HCT116 (cell line): ENCODE measurements around the gene OIT3. TPM values are rescaled to one million over a fixed set of nuclear protein-coding genes. Genes with fewer than 3 reads are reported as not detected.

Experiments
- ATAC-seq: fragments of 200-7000 bp; cut with Tn5 transposase; 2 replicates; pipeline ENCODE4 v1.9.1; 2020; ENCODE audit warnings: mild to moderate bottlenecking, moderate library complexity
- BruUV-seq: library from RNA; stranded (reverse); fragments of 400-500 nt; replicated peaks from 2 replicates; lab custom pipeline; 2021; lab: Mats Ljungman, UMichigan
- CTCF ChIA-PET: fragments of 300-600 bp; sonication (Branson Sonifier 250); formaldehyde crosslinking; loops from one replicate; lab custom pipeline; 2021; ENCODE audit warnings: antibody characterized with exemption; lab: Charles Lee
- POLR2A ChIA-PET: fragments of 300-600, 350-600 bp; sonication (Branson Sonifier 250); formaldehyde crosslinking; loops from one replicate; lab custom pipeline; 2021; ENCODE audit warnings: antibody characterized with exemption; lab: Charles Lee
- RAD21 ChIA-PET, 2 experiments: fragments of 300-600 bp; sonication (Branson Sonifier 250); formaldehyde crosslinking; loops; one replicate each; lab custom pipeline; 2023; ENCODE audit warnings: low total read pairs in 2 of 2; ENCODE audit not compliant: uncharacterized antibody in 2 of 2, unreplicated experiment in 2 of 2, low non-redundant PET in 1 of 2; lab: Charles Lee
- DNase-seq: peaks from one replicate; pipeline ENCODE4 v3.0.0-alpha.2; 2010; ENCODE audit warnings: low read depth, low spot score
- H2AFZ ChIP-seq: fragments of 200-600 bp; shearing (Covaris generic), sonication (generic); 2 replicates; pipeline ENCODE4 v1.6.1; 2017; ENCODE audit warnings: low read depth, mixed run types, mixed read lengths, antibody characterized with exemption, low read length; ENCODE audit not compliant: poor library complexity, severe bottlenecking
- H3K27ac ChIP-seq: 2 replicates; pipeline ENCODE4 v1.5.1; 2012; ENCODE audit warnings: low read depth, low read length
- H3K27me3 ChIP-seq: fragments of 200-600 bp; sonication (generic); 2 replicates; pipeline ENCODE4 v1.6.1; 2016; ENCODE audit warnings: mixed run types, low read length, mixed read lengths; ENCODE audit not compliant: insufficient read depth
- H3K36me3 ChIP-seq, 2 experiments: fragments of 200-500 bp in 1 of 2; fragments of 200-600 bp in 1 of 2; sonication (Bioruptor generic) in 1 of 2; sonication (generic) in 1 of 2; 2 replicates each; pipeline versions ENCODE4 v1.5.1 to v1.6.1; 2014 to 2016; ENCODE audit warnings: low read length in 2 of 2, inconsistent platforms in 1 of 2, mixed read lengths in 1 of 2, mixed run types in 1 of 2; ENCODE audit not compliant: insufficient read depth in 2 of 2, control insufficient read depth in 1 of 2
- H3K4me1 ChIP-seq, 2 experiments: fragments of 200-600 bp in 1 of 2; sonication (generic) in 1 of 2; 2 replicates each; pipeline versions ENCODE4 v1.5.1 to v1.6.1; 2012 to 2017; ENCODE audit warnings: low read length in 2 of 2, inconsistent platforms in 1 of 2, mild to moderate bottlenecking in 1 of 2, mixed read lengths in 1 of 2, mixed run types in 1 of 2, moderate library complexity in 1 of 2; ENCODE audit not compliant: insufficient read depth in 2 of 2, control insufficient read depth in 1 of 2
- H3K4me2 ChIP-seq: fragments of 200-600 bp; sonication (generic); 2 replicates; pipeline ENCODE4 v1.6.1; 2017; ENCODE audit warnings: mixed run types, low read length, mixed read lengths
- H3K4me3 ChIP-seq, 2 experiments: fragments of 200-600 bp in 1 of 2; sonication (generic) in 1 of 2; replicated peaks in 1 of 2; 2 replicates each; pipeline ENCODE4 v1.5.1; 2011 to 2016; ENCODE audit warnings: low read length in 2 of 2, control low read depth in 1 of 2, low read depth in 1 of 2, mild to moderate bottlenecking in 1 of 2, mixed read lengths in 1 of 2, mixed run types in 1 of 2
- H3K79me2 ChIP-seq: fragments of 200-600 bp; sonication (generic); 2 replicates; pipeline ENCODE4 v1.6.1; 2017; ENCODE audit warnings: mild to moderate bottlenecking, mixed run types, low read length, moderate library complexity, mixed read lengths; ENCODE audit not compliant: insufficient read depth
- H3K9ac ChIP-seq: fragments of 200-600 bp; sonication (generic); 2 replicates; pipeline ENCODE4 v1.6.1; 2016; ENCODE audit warnings: low read length, mixed read lengths
- H3K9me2 ChIP-seq: fragments of 200-600 bp; sonication (generic), shearing (Covaris generic); 2 replicates; pipeline ENCODE4 v1.6.1; 2017; ENCODE audit warnings: mixed run types, mild to moderate bottlenecking, moderate library complexity; ENCODE audit not compliant: insufficient read depth
- H3K9me3 ChIP-seq, 2 experiments: fragments of 200-500 bp in 1 of 2; fragments of 200-600 bp in 1 of 2; sonication (Bioruptor generic) in 1 of 2; sonication (generic) in 1 of 2; 2 replicates each; pipeline ENCODE4 v1.6.1; 2014 to 2017; ENCODE audit warnings: low read length in 2 of 2, mixed read lengths in 2 of 2, inconsistent platforms in 1 of 2, low read depth in 1 of 2, mild to moderate bottlenecking in 1 of 2, mixed run types in 1 of 2, moderate library complexity in 1 of 2; ENCODE audit not compliant: control insufficient read depth in 1 of 2, insufficient read depth in 1 of 2
- H4K20me1 ChIP-seq: fragments of 200-600 bp; sonication (generic), shearing (Covaris generic); 2 replicates; pipeline ENCODE4 v1.6.1; 2017; ENCODE audit warnings: mixed run types, mild to moderate bottlenecking, moderate library complexity; ENCODE audit not compliant: insufficient read depth
- CBX3 ChIP-seq: IDR thresholded peaks from 2 replicates; pipeline ENCODE4 v1.6.1; 2012; ENCODE audit warnings: low read depth
- CTCF ChIP-seq, 3 experiments: fragments of 200-600 bp in 1 of 3; sonication (generic) in 1 of 3; IDR thresholded peaks in 2 of 3; conservative IDR thresholded peaks in 1 of 3; 2 replicates each; pipeline ENCODE4 v1.5.1; 2012 to 2017; ENCODE audit warnings: low read depth in 2 of 3, low read length in 2 of 3, antibody characterized with exemption in 1 of 3, borderline replicate concordance in 1 of 3, control low read depth in 1 of 3, mild to moderate bottlenecking in 1 of 3, mixed read lengths in 1 of 3, mixed run types in 1 of 3, moderate library complexity in 1 of 3; ENCODE audit not compliant: insufficient read depth in 1 of 3
- ELF1 ChIP-seq: IDR thresholded peaks from 2 replicates; pipeline ENCODE4 v1.6.1; 2012; ENCODE audit warnings: low read depth, borderline replicate concordance
- EZH2 ChIP-seq: fragments of 200-600 bp; sonication (generic); IDR thresholded peaks from 2 replicates; pipeline ENCODE4 v1.6.1; 2017; ENCODE audit warnings: antibody characterized with exemption, mixed run types
- EZH2phosphoT487 ChIP-seq: fragments of 200-600 bp; IDR thresholded peaks from 2 replicates; pipeline ENCODE4 v1.6.1; 2018; ENCODE audit warnings: antibody characterized with exemption, borderline replicate concordance
- JUND ChIP-seq: IDR thresholded peaks from 2 replicates; pipeline ENCODE4 v1.6.1; 2012
- MAX ChIP-seq: IDR thresholded peaks from 2 replicates; pipeline ENCODE4 v1.6.1; 2012
- RAD21 ChIP-seq: IDR thresholded peaks from 2 replicates; pipeline ENCODE4 v1.6.1; 2012; ENCODE audit warnings: low read depth, mild to moderate bottlenecking
- REST ChIP-seq: IDR thresholded peaks from 2 replicates; pipeline ENCODE4 v1.6.1; 2012; ENCODE audit warnings: low read depth
- SIN3A ChIP-seq: IDR thresholded peaks from 2 replicates; pipeline ENCODE4 v1.6.1; 2012; ENCODE audit warnings: low read depth
- SRF ChIP-seq: IDR thresholded peaks from 2 replicates; pipeline ENCODE4 v1.6.1; 2012; ENCODE audit warnings: low read depth
- ZBTB33 ChIP-seq: IDR thresholded peaks from 2 replicates; pipeline ENCODE4 v1.6.1; 2011; ENCODE audit warnings: mild to moderate bottlenecking, low read length, moderate library complexity; ENCODE audit not compliant: insufficient replicate concordance; ENCODE audit errors: extremely low read depth
- ZFX ChIP-seq: fragments of 450-650 bp; IDR thresholded peaks from 2 replicates; pipeline ENCODE4 v1.6.1; 2017
- ZNF274 ChIP-seq: fragments of 200-500 bp; sonication (Bioruptor generic); IDR thresholded peaks from 2 replicates; pipeline ENCODE4 v1.6.1; 2014; ENCODE audit warnings: mild to moderate bottlenecking, low read depth, low read length, inconsistent platforms
- intact Hi-C: fragments of 100-400 bp; cut with micrococcal nuclease; formaldehyde crosslinking; loops from 2 replicates; pipeline ENCODE4 v1.10.0; 2022
- total RNA-seq: library from RNA; stranded (reverse); gene quantifications from one replicate; pipeline ENCODE4 v1.2.1, GENCODE V29; 2021; ENCODE audit not compliant: unreplicated experiment

OIT3 gene
- total RNA-seq, 1 experiment from 2014 or later = not detected

GRCh38 chr10:72951760-72952159 is 58.2 kb downstream of the OIT3 start (continued):
- TF ChIP-seq REST = no peak
- no peak for TF ChIP-seq SIN3A
- TF ChIP-seq EZH2 = no peak
- no peak for TF ChIP-seq EZH2phosphoT487

GRCh38 chr10:72952189-72952588 is 58.6 kb downstream of the OIT3 start:
- no peaks in the 10 kb centered on the region for H3K9me3 ChIP-seq
- H3K9me2 ChIP-seq = no peaks in the 10 kb centered on the region
- no peak overlapping the region for H3K9ac ChIP-seq
- no peak overlapping the region for H3K4me2 ChIP-seq
- ATAC-seq = no peak
- no peak overlapping the region for H3K4me3 ChIP-seq
- no peak overlapping the region for H2AFZ ChIP-seq
- no peak for DNase-seq
- H3K4me1 ChIP-seq = no peaks in the 10 kb centered on the region
- H3K27ac ChIP-seq = no peak overlapping the region
- RAD21 ChIA-PET = no interaction called here
- H4K20me1 ChIP-seq = no peaks in the 10 kb centered on the region
- POLR2A ChIA-PET = no interaction called here
- CTCF ChIA-PET = no interaction called here
- no peaks in the 10 kb centered on the region for H3K36me3 ChIP-seq
- H3K79me2 ChIP-seq = no peaks in the 10 kb centered on the region
- H3K27me3 ChIP-seq = no peaks in the 10 kb centered on the region; the same call in 1 of the 2 replicates
- BruUV-seq = no TSS peak
- intact Hi-C loops = no loop called here
- TF ChIP-seq ZFX (no peak), CBX3 (no peak), SRF (no peak), ZNF274 (no peak), EZH2phosphoT487 (no peak), RAD21 (no peak), ZBTB33 (no peak), MAX (no peak), EZH2 (no peak), ELF1 (no peak), JUND (no peak), REST (no peak), CTCF (IDR thresholded peaks at IDR 0.05 in 2 of 3, conservative IDR thresholded peaks at IDR 0.05 in 1 of 3; ENCODE audit: borderline replicate concordance in 1 of 3, insufficient read depth in 1 of 3, low read depth in 2 of 3, low read length in 2 of 3) (no peak)
